GM13976 (cell line): ENCODE measurements around the gene LARP6.

Experiments
- DNase-seq: peaks from one replicate; pipeline ENCODE4 v3.0.0; 2012; ENCODE audit warnings: low spot score
- CTCF ChIP-seq: IDR thresholded peaks from 2 replicates; pipeline ENCODE4 v1.5.1; 2012; ENCODE audit warnings: borderline replicate concordance, mild to moderate bottlenecking; ENCODE audit not compliant: insufficient read depth; ENCODE audit errors: extremely low read depth, missing control alignments, control extremely low read depth
- in situ Hi-C: fragments of 300-500 bp; cut with MboI; formaldehyde crosslinking; loops from one replicate; pipeline ENCODE4 v1.12.0; 2022; ENCODE audit warnings: low sequenced_read_pairs, mixed read lengths, inconsistent platforms; ENCODE audit not compliant: unreplicated experiment

Gene LARP6

GRCh38 chr15:70786996-70787395 lies 67.0 kb downstream of the LARP6 start:
- no peak for TF ChIP-seq CTCF
- in situ Hi-C loops, result no loop called here

GRCh38 chr15:70783610-70784022 lies 70.3 kb downstream of the LARP6 start:
- TF ChIP-seq CTCF, result no peak
- in situ Hi-C loops, result no loop called here
- no peak for DNase-seq

More at GRCh38 chr15:70786996-70787395, 67.0 kb downstream of the LARP6 start:
- DNase-seq, result no peak

GRCh38 chr15:70783041-70783440 lies 70.9 kb downstream of the LARP6 start:
- in situ Hi-C loops, result no loop called here
- no peak for DNase-seq
- TF ChIP-seq CTCF, result no peak

- no peak for DNase-seq
- TF ChIP-seq CTCF, result no peak
- in situ Hi-C loops, result no loop called here
These were observed 72.7 kb downstream of the LARP6 start for GRCh38 chr15:70781236-70781635.
